ENCODE measurements around the gene ADRA2C. TPM values are rescaled to one million over a fixed set of nuclear protein-coding genes. Genes with fewer than 3 reads are reported as not detected.

The ADRA2C gene
- total RNA-seq, 2 experiments from 2014 or later, result 0.21 TPM; not detected in 1

DNA sequence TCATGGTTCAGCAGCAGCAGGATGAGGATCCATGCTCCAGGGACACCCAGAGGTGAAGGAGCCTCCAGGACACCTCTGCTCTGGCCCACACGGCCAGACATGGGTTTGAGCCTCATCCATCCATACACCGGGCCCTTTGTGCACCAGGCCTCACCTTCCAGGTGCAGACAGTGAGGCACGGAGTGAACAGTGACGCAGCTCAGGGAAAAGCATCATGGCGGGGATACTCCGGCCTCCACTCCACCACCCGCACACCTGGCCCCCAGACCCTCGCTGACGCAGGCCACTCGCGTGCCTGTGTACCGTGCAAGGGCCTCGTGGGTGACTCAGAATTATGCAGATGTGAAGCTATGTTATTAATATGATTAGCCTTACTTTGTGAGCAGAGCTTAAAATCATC is 33.3 kb downstream of the ADRA2C start:
- ChIA-PET POLR2A (no interaction called here), CTCF (ENCODE audit: unreplicated experiment) (no interaction called here)
- H4K20me1 ChIP-seq (ENCODE audit: insufficient read depth, low read length), result no peaks in the 10 kb centered on the region
- no TSS peak for BruUV-seq (replicated peaks)
- intact Hi-C loops (cut with micrococcal nuclease; ENCODE audit: unreplicated experiment), result loop anchor here (10.0 kb wide), 1 partner anchor 85 kb away; no protein-coding TSS in a partner anchor
- H2AFZ ChIP-seq (ENCODE audit: low read length), result no peak overlapping the region
- no peaks in the 10 kb centered on the region for H3K79me2 ChIP-seq (ENCODE audit: insufficient read depth, low read depth, low read length)
- H3K9me2 ChIP-seq (ENCODE audit: insufficient read depth, low read length), result no peaks in the 10 kb centered on the region
- TF ChIP-seq, protein P1, sequence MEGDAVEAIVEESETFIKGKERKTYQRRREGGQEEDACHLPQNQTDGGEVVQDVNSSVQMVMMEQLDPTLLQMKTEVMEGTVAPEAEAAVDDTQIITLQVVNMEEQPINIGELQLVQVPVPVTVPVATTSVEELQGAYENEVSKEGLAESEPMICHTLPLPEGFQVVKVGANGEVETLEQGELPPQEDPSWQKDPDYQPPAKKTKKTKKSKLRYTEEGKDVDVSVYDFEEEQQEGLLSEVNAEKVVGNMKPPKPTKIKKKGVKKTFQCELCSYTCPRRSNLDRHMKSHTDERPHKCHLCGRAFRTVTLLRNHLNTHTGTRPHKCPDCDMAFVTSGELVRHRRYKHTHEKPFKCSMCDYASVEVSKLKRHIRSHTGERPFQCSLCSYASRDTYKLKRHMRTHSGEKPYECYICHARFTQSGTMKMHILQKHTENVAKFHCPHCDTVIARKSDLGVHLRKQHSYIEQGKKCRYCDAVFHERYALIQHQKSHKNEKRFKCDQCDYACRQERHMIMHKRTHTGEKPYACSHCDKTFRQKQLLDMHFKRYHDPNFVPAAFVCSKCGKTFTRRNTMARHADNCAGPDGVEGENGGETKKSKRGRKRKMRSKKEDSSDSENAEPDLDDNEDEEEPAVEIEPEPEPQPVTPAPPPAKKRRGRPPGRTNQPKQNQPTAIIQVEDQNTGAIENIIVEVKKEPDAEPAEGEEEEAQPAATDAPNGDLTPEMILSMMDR (conservative IDR thresholded peaks at IDR 0.05; ENCODE audit: low read length), result no peak
- TF ChIP-seq EZH2phosphoT487 (IDR thresholded peaks at IDR 0.05; ENCODE audit: borderline replicate concordance, low read depth, low read length), result no peak
- peaks cover 5% of the 10 kb centered on the region; the same call in 1 of the 2 replicates for H3K9me3 ChIP-seq (ENCODE audit: low read length)
- no peak overlapping the region for H3K4me2 ChIP-seq (ENCODE audit: low read length)
- H3K36me3 ChIP-seq (ENCODE audit: insufficient read depth, low read length), result no peaks in the 10 kb centered on the region
- no peak overlapping the region for H3K27ac ChIP-seq (ENCODE audit: low read depth, low read length, poor library complexity, severe bottlenecking)
- no peaks in the 10 kb centered on the region for H3K4me1 ChIP-seq (ENCODE audit: insufficient read depth, low read length, poor library complexity, severe bottlenecking)
- DNase-seq (ENCODE audit: low spot score), result no peak
- no peak overlapping the region for H3K4me3 ChIP-seq (ENCODE audit: low read depth, low read length, poor library complexity, severe bottlenecking)

GRCh38 chr4:3800351-3800750 is 34.2 kb downstream of the ADRA2C start:
- TF ChIP-seq, protein P1 (conservative IDR thresholded peaks at IDR 0.05; ENCODE audit: low read length), result no peak
- no peak for TF ChIP-seq EZH2phosphoT487 (IDR thresholded peaks at IDR 0.05; ENCODE audit: borderline replicate concordance, low read depth, low read length)
- intact Hi-C loops (cut with micrococcal nuclease; ENCODE audit: unreplicated experiment), result no loop called here
- no TSS peak for BruUV-seq (replicated peaks)
- H2AFZ ChIP-seq (ENCODE audit: low read length), result no peak overlapping the region
- H3K4me1 ChIP-seq (ENCODE audit: insufficient read depth, low read length, poor library complexity, severe bottlenecking), result no peaks in the 10 kb centered on the region
- no peaks in the 10 kb centered on the region for H3K9me2 ChIP-seq (ENCODE audit: insufficient read depth, low read length)
- POLR2A ChIA-PET, result interaction anchor here (0.7 kb wide), 1 partner anchor 891 kb away, joined by 3 read pairs; no protein-coding TSS in a partner anchor
- no peaks in the 10 kb centered on the region for H4K20me1 ChIP-seq (ENCODE audit: insufficient read depth, low read length)
- DNase-seq (ENCODE audit: low spot score), result no peak
- CTCF ChIA-PET (ENCODE audit: unreplicated experiment), result no interaction called here
- no peak overlapping the region for H3K27ac ChIP-seq (ENCODE audit: low read depth, low read length, poor library complexity, severe bottlenecking)
- no peak overlapping the region for H3K4me3 ChIP-seq (ENCODE audit: low read depth, low read length, poor library complexity, severe bottlenecking)
- H3K79me2 ChIP-seq (ENCODE audit: insufficient read depth, low read depth, low read length), result no peaks in the 10 kb centered on the region
- no peak overlapping the region for H3K4me2 ChIP-seq (ENCODE audit: low read length)
- H3K9me3 ChIP-seq (ENCODE audit: low read length), result peaks cover 4% of the 10 kb centered on the region; the same call in 1 of the 2 replicates
- no peaks in the 10 kb centered on the region for H3K36me3 ChIP-seq (ENCODE audit: insufficient read depth, low read length)

DNA sequence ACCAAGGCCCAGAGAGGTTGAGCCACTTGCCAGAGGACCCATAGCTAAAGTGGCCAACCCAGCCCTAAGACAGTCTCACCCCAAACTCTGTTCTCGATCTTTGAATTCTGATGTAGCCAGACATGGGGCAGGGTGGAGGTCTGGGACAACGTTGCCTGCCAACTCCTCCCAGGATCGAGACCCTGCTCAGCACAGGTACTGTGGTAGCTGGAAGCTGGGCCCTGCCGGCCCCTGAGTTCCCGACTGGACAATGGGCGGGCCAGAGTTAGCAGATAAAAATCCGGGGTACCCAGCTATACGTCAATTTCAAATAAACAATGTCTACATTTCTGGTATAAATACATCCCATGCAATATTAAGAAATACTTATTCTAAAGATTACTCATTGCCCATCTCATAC is 35.3 kb downstream of the ADRA2C start:
- H3K36me3 ChIP-seq (ENCODE audit: insufficient read depth, low read length), result no peaks in the 10 kb centered on the region
- no peak for TF ChIP-seq EZH2phosphoT487 (IDR thresholded peaks at IDR 0.05; ENCODE audit: borderline replicate concordance, low read depth, low read length)
- TF ChIP-seq, protein P1 (conservative IDR thresholded peaks at IDR 0.05; ENCODE audit: low read length), result no peak

More for the DNA sequence above, 35.3 kb downstream of the ADRA2C start:
- Histone ChIP-seq H3K79me2 (ENCODE audit: insufficient read depth, low read depth, low read length) (no peaks in the 10 kb centered on the region), H3K27ac (ENCODE audit: low read depth, low read length, poor library complexity, severe bottlenecking) (no peak overlapping the region), H2AFZ (ENCODE audit: low read length) (no peak overlapping the region), H3K9me3 (ENCODE audit: low read length) (no peaks in the 10 kb centered on the region), H3K4me3 (ENCODE audit: low read depth, low read length, poor library complexity, severe bottlenecking) (no peak overlapping the region), H3K4me1 (ENCODE audit: insufficient read depth, low read length, poor library complexity, severe bottlenecking) (no peaks in the 10 kb centered on the region), H4K20me1 (ENCODE audit: insufficient read depth, low read length) (no peaks in the 10 kb centered on the region), H3K9me2 (ENCODE audit: insufficient read depth, low read length) (no peaks in the 10 kb centered on the region), H3K4me2 (ENCODE audit: low read length) (no peak overlapping the region)
- intact Hi-C loops (cut with micrococcal nuclease; ENCODE audit: unreplicated experiment), result no loop called here
- BruUV-seq (replicated peaks), result no TSS peak
- DNase-seq (ENCODE audit: low spot score), result no peak
- ChIA-PET POLR2A (no interaction called here), CTCF (ENCODE audit: unreplicated experiment) (no interaction called here)

Measured in OCI-LY7 (cell line).